ENCODE data around the gene RBM15B. TPM values are rescaled to one million over a fixed set of nuclear protein-coding genes. Genes with fewer than 3 reads are reported as not detected.

The RBM15B gene
- polyA plus RNA-seq, 10 donors: 17.7 to 27.7 (median 21.2) TPM

DNA sequence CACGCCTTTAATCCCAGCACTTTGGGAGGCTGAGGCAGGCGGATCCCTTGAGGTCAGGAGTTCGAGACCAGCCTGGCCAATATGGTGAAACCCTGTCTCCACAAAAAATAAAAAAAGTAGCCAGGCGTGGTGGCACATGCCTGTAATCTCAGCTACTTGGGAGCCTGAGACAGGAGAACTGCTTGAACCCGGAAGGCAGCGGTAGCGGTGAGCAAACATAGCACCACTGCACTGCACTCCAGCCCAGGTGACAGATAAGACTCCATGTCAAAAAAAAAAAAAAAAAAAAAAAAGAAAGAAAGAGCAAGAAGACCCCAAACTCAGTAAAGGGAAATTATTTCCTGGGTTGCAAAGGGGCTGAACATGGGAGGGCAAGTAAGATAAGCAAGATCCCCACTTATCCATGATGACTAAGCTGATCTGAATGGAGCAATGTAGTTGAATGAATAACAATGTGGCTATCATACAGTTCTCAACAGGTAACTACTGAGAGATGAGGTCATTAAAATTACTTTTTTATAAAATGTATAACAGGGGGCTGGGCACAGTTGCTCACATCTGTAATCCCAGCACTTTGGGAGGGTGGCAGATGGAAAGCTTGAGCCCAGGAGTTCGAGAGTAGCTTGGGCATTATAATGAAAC is 46.0 kb downstream of the RBM15B start:
- DNase-seq: no peak

DNA sequence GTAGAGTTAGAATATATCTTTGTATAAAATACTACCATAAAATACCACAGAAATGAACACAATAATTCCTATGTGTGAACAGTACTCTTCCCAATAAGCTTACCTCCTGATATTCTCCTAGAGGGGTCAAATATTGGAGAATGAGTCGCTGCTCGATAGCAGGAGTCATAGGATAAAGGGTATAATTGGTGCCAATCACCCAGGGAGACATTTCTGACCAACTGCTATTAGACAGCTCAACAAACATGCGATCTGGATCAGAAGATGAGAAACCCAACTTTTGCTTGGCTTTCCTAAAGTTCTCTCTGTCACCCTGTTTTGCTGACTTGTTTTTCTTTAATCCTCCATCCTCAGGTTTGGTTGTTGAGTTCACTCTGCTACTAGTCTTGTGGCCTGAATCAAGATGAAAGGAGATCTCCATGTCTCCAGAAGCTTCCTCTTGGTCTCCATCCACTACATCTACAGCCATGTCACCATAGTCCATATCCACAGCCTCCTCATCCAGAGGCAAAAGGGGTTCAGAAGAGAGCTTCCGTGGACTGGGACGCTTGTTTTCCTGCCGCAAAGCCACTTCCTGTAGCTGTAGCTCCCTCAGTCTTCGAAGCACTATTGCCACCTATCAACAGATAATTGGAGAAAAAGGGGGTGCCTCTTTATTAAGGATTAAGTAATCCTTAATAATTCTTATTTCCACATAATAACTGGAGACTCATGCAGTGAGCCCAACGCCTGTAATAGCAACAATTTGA is 50.4 kb downstream of the RBM15B start:
- no peak for DNase-seq

- DNase-seq: no peak
Observed at GRCh38 chr3:51445544-51446280, 54.6 kb downstream of the RBM15B start.

Other genes starting within 250 kb of the RBM15B start
- 100 to 1,000 TPM in 1 of 10 donors, 10 to 100 TPM in 9; 53.4 to 103 (median 69.2) TPM for gene MANF, start 6.0 kb upstream of the RBM15B start, polyA plus RNA-seq (ENCODE audit: insufficient read length in 10 of 10)
- 10 to 100 TPM; 15.2 to 22.4 (median 17.7) TPM for gene DCAF1, start 108.7 kb downstream of the RBM15B start, polyA plus RNA-seq (ENCODE audit: insufficient read length in 10 of 10)
- gene RAD54L2, start 147.4 kb downstream of the RBM15B start, polyA plus RNA-seq (ENCODE audit: insufficient read length in 10 of 10): 10 to 100 TPM in 5 of 10 donors, 1 to 10 TPM in 5; 7.1 to 11.6 (median 9.9) TPM

All from muscle of back (tissue), 11 donors.